DMS114 treated with DMSO at 0.1 percent for 48 hours (cell line): ENCODE measurements around the gene TBC1D10B.
"Not testable (repeated sequence)": the region's sequence is repeated elsewhere in the genome, so short reads cannot be mapped to it uniquely, and the experiment has no call there.

ENCODE experiments used
- DNase-seq: peaks from one replicate; lab custom pipeline; 2025; ENCODE audit not compliant: unreplicated experiment; lab: John Stamatoyannopoulos, UW

The TBC1D10B gene

GRCh38 chr16:30397776-30398660 is 27.7 kb upstream of the TBC1D10B start:
- DNase-seq: no peak

GRCh38 chr16:30397056-30397455 is 26.8 kb upstream of the TBC1D10B start:
- DNase-seq: no peak

GRCh38 chr16:30396627-30397026 is 26.3 kb upstream of the TBC1D10B start:
- DNase-seq: not testable (repeated sequence)

- DNase-seq: no peak
Measured at GRCh38 chr16:30395992-30396585, 25.8 kb upstream of the TBC1D10B start.

GRCh38 chr16:30395155-30395991 is 25.1 kb upstream of the TBC1D10B start, which contains the start of gene ZNF48:
Gene ZNF48 (plus strand): TSS chr16:30395420. CDS start chr16:30395795, 375 bp downstream.
- peak; percentile 57 for DNase-seq

- no peak for DNase-seq
Measured at GRCh38 chr16:30394592-30395154, 24.4 kb upstream of the TBC1D10B start.

GRCh38 chr16:30383521-30383920 is 13.2 kb upstream of the TBC1D10B start:
- no peak for DNase-seq

GRCh38 chr16:30382111-30382881 is 12.0 kb upstream of the TBC1D10B start, which contains the start of gene SEPTIN1:
Gene SEPTIN1 (minus strand): TSS chr16:30382561. CDS start chr16:30382542, 19 bp downstream.
- no peak for DNase-seq

GRCh38 chr16:30381291-30382041 is 11.2 kb upstream of the TBC1D10B start:
- no peak for DNase-seq

GRCh38 chr16:30380803-30381208 is 10.5 kb upstream of the TBC1D10B start:
- DNase-seq: no peak

- DNase-seq: no peak
Measured at GRCh38 chr16:30380072-30380802, 9.9 kb upstream of the TBC1D10B start.

GRCh38 chr16:30379158-30379783 is 9.0 kb upstream of the TBC1D10B start:
- DNase-seq: no peak

GRCh38 chr16:30378236-30379157 is 8.2 kb upstream of the TBC1D10B start:
- peak; percentile 88 for DNase-seq

GRCh38 chr16:30377812-30378235 is 7.5 kb upstream of the TBC1D10B start:
- peak; percentile 84 for DNase-seq

- no peak for DNase-seq
Measured at GRCh38 chr16:30377050-30377811, 6.9 kb upstream of the TBC1D10B start.

- no peak for DNase-seq
Measured at GRCh38 chr16:30376461-30376902, 6.2 kb upstream of the TBC1D10B start.
